H1 (cell line): Measurements from ENCODE around the gene SMARCA4.

Experiments
- ATF2 ChIP-seq: IDR thresholded peaks from 2 replicates; pipeline ENCODE4 v1.6.1; 2012; ENCODE audit warnings: low read length, inconsistent platforms
- CTCF ChIP-seq, 3 experiments: IDR thresholded peaks; 1 replicate in 2 of 3; 2 replicates in 1 of 3; pipeline versions ENCODE4 v1.5.1 to v1.6.1; 2011; ENCODE audit warnings: low read length in 3 of 3, mild to moderate bottlenecking in 3 of 3, inconsistent platforms in 2 of 3, low read depth in 1 of 3, moderate library complexity in 1 of 3; ENCODE audit not compliant: insufficient read depth in 1 of 3; ENCODE audit errors: control extremely low read depth in 1 of 3
- E2F6 ChIP-seq: IDR thresholded peaks from 2 replicates; pipeline ENCODE4 v1.6.1; 2012; ENCODE audit warnings: inconsistent platforms
- HDAC6 ChIP-seq: IDR thresholded peaks from one replicate; pipeline ENCODE4 v1.7.1; 2012; ENCODE audit warnings: low read depth, mild to moderate bottlenecking, inconsistent platforms, low read length, moderate library complexity
- JUND ChIP-seq: IDR thresholded peaks from 2 replicates; pipeline ENCODE4 v1.6.1; 2011; ENCODE audit warnings: mild to moderate bottlenecking, improper control_type of control experiment, low read length
- PHF8 ChIP-seq: fragments of 200-600 bp; sonication (generic); conservative IDR thresholded peaks from 2 replicates; pipeline ENCODE4 v1.7.1; 2012; ENCODE audit warnings: low read depth, mild to moderate bottlenecking, inconsistent platforms, low read length, moderate library complexity
- POLR2AphosphoS5 ChIP-seq: IDR thresholded peaks from 2 replicates; pipeline ENCODE4 v1.6.1; 2011; ENCODE audit warnings: low read depth, low read length
- RNF2 ChIP-seq: fragments of 200-900, 300-1000 bp; sonication (generic); IDR thresholded peaks from 2 replicates; pipeline ENCODE4 v1.7.1; 2016; ENCODE audit warnings: borderline replicate concordance, low read depth, mild to moderate bottlenecking, antibody characterized with exemption, low read length; ENCODE audit not compliant: poor library complexity, severe bottlenecking; ENCODE audit errors: missing control alignments
- SIN3A ChIP-seq, 2 experiments: IDR thresholded peaks in 1 of 2; conservative IDR thresholded peaks in 1 of 2; 2 replicates each; pipeline ENCODE4 v1.6.1; 2011 to 2012; ENCODE audit warnings: low read length in 2 of 2, improper control_type of control experiment in 1 of 2, low read depth in 1 of 2, mild to moderate bottlenecking in 1 of 2
- TAF1 ChIP-seq: IDR thresholded peaks from 2 replicates; pipeline ENCODE4 v1.6.1; 2011; ENCODE audit warnings: mild to moderate bottlenecking, low read depth, low read length

- TF ChIP-seq E2F6, result no peak
- TF ChIP-seq TAF1, result no peak
- TF ChIP-seq JUND, result no peak
- no peak for TF ChIP-seq CTCF (IDR thresholded peaks at IDR 0.05; ENCODE audit: control extremely low read depth in 1 of 3, insufficient read depth in 1 of 3, low read depth in 1 of 3, low read length in 3 of 3)
- no peak for TF ChIP-seq PHF8
- no peak for TF ChIP-seq HDAC6
- TF ChIP-seq ATF2, result no peak
- no peak for TF ChIP-seq POLR2AphosphoS5
- TF ChIP-seq SIN3A (conservative IDR thresholded peaks at IDR 0.05 in 1 of 2, IDR thresholded peaks at IDR 0.05 in 1 of 2; ENCODE audit: low read depth in 1 of 2, low read length in 2 of 2), result no peak
- TF ChIP-seq RNF2, result no peak
Measured at GRCh38 chr19:10971107-10971726, 10.4 kb downstream of the SMARCA4 start.
